Epithelial cell of proximal tubule (primary cell): Measurements from ENCODE around the gene IL5RA. TPM values are rescaled to one million over a fixed set of nuclear protein-coding genes. Genes with fewer than 3 reads are reported as not detected.

Experiments
- DNase-seq: peaks from one replicate; pipeline ENCODE4 v3.0.0-alpha.2; 2011; ENCODE audit warnings: low read depth
- H3K4me3 ChIP-seq: 2 replicates; pipeline ENCODE4 v1.5.1; 2011; ENCODE audit warnings: low read depth, mild to moderate bottlenecking, low read length
- CTCF ChIP-seq: conservative IDR thresholded peaks from 2 replicates; pipeline ENCODE4 v1.5.1; 2012; ENCODE audit warnings: low read depth, mild to moderate bottlenecking, low read length
- total RNA-seq: library from RNA; depleted of rRNA; stranded (reverse); fragments of >200 nt; gene quantifications from 2 replicates; pipeline ENCODE4 v1.2.3, GENCODE V29; 2015

Gene IL5RA
- total RNA-seq, 1 donor from 2014 or later: not detected

- TF ChIP-seq CTCF: no peak
- no peak overlapping the region for H3K4me3 ChIP-seq
- no peak for DNase-seq
These were observed 27.4 kb upstream of the IL5RA start for GRCh38 chr3:3137526-3137925.

GRCh38 chr3:3134750-3135448 is 24.7 kb upstream of the IL5RA start:
- no peak overlapping the region for H3K4me3 ChIP-seq
- DNase-seq: no peak
- no peak for TF ChIP-seq CTCF

GRCh38 chr3:3133500-3133899 is 23.3 kb upstream of the IL5RA start:
- no peak for DNase-seq
- no peak for TF ChIP-seq CTCF
- no peak overlapping the region for H3K4me3 ChIP-seq

- H3K4me3 ChIP-seq: no peak overlapping the region
- TF ChIP-seq CTCF: no peak
- DNase-seq: no peak
These were observed 19.4 kb upstream of the IL5RA start for GRCh38 chr3:3129579-3129978.

GRCh38 chr3:3127432-3128010 is 17.3 kb upstream of the IL5RA start:
- DNase-seq: no peak
- peak overlapping the region; percentile 94 for H3K4me3 ChIP-seq
- TF ChIP-seq CTCF: no peak

GRCh38 chr3:3126477-3127431 is 16.6 kb upstream of the IL5RA start, which contains the start of gene TRNT1:
TRNT1 (plus strand) TSS chr3:3126940; CDS start chr3:3129041, 2,101 bp downstream.
- no peak for TF ChIP-seq CTCF
- H3K4me3 ChIP-seq: peak within 1 kb of the TSS; percentile 94
- peak; percentile 26 for DNase-seq
